GM10266 (cell line): Measurements from ENCODE around the gene MORN5.

Source experiments
- DNase-seq: peaks from one replicate; pipeline ENCODE4 v3.0.0; 2012; ENCODE audit errors: extremely low spot score
- TF ChIP-seq, protein P1 (sequence below): IDR thresholded peaks from 2 replicates; pipeline ENCODE4 v1.5.1; 2012; ENCODE audit warnings: mild to moderate bottlenecking, low read depth; ENCODE audit not compliant: control insufficient read depth, insufficient read depth; ENCODE audit errors: missing control alignments

Gene MORN5

DNA sequence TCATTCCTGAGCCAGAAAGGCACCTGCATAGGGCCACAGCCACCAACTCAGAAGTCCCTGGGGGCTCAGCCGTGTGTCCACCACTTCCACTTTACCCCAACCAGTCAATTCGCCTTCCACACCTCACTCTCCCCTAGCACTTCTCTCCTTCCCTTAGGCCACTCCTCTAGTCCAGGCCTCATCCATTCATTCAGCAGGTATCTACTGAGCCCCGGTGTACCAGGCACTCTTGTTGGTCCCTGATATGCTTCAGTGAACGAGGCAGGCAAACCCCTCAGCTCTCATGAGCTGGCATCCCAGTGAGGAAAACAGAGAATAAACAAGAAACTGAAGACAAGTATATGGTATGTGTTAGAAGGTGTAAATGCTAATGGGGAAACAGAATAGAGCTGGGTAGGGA is 28.9 kb upstream of the MORN5 start:
- TF ChIP-seq, protein P1, sequence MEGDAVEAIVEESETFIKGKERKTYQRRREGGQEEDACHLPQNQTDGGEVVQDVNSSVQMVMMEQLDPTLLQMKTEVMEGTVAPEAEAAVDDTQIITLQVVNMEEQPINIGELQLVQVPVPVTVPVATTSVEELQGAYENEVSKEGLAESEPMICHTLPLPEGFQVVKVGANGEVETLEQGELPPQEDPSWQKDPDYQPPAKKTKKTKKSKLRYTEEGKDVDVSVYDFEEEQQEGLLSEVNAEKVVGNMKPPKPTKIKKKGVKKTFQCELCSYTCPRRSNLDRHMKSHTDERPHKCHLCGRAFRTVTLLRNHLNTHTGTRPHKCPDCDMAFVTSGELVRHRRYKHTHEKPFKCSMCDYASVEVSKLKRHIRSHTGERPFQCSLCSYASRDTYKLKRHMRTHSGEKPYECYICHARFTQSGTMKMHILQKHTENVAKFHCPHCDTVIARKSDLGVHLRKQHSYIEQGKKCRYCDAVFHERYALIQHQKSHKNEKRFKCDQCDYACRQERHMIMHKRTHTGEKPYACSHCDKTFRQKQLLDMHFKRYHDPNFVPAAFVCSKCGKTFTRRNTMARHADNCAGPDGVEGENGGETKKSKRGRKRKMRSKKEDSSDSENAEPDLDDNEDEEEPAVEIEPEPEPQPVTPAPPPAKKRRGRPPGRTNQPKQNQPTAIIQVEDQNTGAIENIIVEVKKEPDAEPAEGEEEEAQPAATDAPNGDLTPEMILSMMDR = no peak
- no peak for DNase-seq

DNA sequence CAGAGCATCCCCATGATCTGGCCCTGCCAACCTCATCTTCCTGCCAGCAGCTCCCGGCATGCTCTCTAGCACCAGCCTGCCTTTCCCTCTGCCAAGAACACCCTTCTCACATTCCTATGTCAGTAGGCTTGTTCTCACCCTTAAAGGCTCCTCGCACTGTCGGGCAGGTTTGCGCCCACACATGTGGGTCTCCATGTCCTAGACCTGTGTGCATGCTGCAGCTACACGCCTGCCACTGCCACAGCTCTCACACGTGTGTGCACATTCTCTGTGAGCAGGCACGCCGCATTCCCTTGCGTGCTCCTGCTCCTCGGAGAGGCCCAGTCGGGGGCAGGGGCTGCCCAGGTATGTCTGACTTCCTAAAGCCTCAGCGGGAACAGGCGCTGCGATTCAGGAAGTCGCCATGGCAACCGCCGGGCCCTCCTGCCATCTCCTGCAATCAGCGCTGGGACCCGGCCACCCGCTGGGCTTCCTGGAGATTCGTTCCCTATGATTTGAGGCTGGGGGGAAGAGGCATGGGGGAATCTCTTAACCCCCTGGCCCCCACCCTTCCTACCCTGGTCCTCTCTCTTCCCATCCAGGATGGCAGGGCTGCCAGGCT is 28.2 kb upstream of the MORN5 start:
- TF ChIP-seq, protein P1 = no peak
- DNase-seq = no peak

DNA sequence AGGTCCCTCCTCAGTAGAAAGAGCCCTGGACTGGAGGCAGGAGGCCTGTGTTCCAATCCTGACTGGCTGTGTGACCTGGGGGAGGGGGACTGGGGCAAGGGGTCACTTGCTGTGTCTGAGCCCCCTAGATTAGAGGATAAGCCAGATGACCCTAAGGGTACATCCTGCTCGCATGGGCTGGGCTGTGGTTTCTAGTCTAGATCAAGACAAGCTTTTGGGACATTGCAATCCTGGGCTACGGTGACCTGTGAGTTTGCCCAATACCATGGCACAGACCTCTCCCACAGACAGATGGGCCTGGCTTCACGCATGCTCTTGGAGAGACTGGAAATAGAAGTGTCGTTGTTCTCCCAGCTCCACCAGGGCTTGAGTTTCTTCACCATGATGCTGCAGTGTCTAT is 27.2 kb upstream of the MORN5 start:
- no peak for DNase-seq
- TF ChIP-seq, protein P1 = no peak

DNA sequence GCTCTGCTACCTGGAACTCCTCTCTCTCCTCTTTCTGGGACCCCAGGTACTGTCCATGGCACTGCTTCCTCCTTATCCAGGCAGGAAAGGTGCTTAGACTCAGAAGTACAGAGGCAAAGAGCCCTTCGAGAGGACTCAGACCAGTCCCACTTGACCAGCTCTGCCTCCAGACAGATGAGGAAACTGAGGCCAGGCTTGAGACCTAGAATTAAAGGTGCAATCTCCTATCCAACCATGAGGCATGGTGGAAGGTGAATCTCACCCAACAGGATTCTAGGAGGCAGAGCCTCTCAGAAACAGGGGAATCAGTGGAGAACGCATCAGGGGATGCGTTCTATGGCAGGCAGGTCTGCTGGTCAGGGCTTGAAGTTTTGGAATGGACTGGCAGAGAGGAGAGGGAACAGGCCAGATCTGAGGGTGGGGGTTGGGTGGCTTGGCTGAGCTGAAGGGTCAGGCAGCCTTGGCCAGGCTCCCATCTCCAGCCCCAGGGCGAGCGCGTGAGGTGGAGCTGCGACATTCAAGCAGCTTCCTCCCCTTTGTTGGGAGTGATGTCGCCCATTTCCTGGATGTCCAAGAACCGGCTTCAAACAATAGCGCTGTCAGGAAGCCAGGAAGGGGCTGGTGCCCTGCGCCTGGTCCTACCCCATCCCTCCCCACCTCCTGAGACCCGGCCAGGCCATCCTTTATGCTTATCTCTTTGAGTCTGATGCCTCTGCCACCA is 26.3 kb upstream of the MORN5 start:
- no peak for DNase-seq
- TF ChIP-seq, protein P1 = no peak

DNA sequence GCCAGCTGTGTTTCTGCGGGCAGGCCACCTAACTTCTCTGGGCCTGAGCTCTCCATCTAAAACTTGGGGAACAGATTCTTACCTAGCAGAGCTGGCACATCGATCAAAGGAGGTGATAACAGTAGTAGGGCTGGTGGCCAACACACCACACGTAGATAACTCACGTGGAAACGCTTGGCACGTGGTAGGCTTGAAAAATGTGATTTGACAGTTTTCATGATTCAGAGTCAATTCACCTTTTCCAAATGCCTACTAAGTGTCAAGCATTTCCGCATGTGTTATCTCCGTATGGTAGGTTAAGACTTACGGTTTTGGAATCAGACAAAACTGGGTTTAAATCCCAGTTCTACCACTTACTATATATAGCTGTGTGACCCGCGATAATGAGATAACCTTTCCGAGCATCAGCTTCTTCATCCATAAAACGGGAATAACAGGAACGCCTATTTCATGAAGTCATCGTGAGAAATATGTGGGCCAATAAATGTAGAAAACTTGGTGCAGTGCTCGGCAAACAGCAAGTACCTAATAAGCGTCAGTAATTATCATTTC is 25.6 kb upstream of the MORN5 start:
- TF ChIP-seq, protein P1 = no peak
- no peak for DNase-seq

DNA sequence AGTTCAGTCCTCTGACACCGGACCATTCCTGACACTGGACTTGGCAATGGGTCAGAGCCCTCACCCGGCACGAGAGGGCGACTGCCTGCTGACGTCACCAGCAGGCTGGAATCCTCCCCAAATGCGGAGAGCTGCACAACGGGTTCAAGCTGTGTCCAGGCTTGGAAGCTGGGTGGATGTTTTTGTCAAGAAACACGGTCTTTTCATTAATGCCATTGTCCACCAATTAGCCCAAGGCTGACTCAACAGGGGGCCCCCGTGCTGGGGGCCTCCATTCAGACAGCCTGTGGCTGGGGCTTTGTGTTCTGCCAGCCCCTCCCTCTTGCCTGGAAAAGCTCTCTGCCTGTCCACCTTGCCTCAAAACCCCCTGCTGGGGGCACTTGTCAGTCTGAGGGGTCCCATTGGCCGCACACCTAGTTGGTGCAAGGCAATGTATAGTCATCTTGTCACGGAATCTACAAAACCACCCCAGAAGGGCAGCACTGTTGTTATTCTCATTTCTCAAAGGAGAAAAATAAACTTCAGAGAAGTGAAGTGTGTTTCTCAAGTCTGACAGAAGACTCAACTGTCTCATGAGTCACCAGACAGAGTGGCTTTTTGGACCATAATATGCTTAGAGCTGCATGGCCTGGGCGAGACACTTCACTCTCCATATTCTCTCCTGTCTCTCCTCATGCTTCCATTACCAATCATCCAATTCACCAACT is 24.7 kb upstream of the MORN5 start:
- TF ChIP-seq, protein P1 = no peak
- no peak for DNase-seq
